WTC11 (cell line): ENCODE data around the gene MYH9.

Source experiments
- TCF7 ChIP-seq: sonication (generic); formaldehyde crosslinking; IDR thresholded peaks from 2 replicates; pipeline ENCODE4 v1.8.0; 2022; ENCODE audit warnings: mild to moderate bottlenecking, low read depth, missing genetic modification reagents, moderate library complexity
- ZNF121 ChIP-seq: sonication (generic); formaldehyde crosslinking; IDR thresholded peaks from 2 replicates; pipeline ENCODE4 v1.8.0; 2023; ENCODE audit warnings: missing genetic modification reagents
- TF ChIP-seq, protein P1 (sequence below): fragments of 250-450 bp; sonication (Bioruptor Pico); IDR thresholded peaks from 2 replicates; pipeline ENCODE4 v1.8.0; 2021; ENCODE audit warnings: mild to moderate bottlenecking
- TF ChIP-seq, protein P2 (sequence below): fragments of 200-600 bp; IDR thresholded peaks from 2 replicates; pipeline ENCODE4 v1.8.0; 2022; ENCODE audit warnings: antibody characterized with exemption
- TF ChIP-seq, protein P3 (sequence below): sonication (generic); formaldehyde crosslinking; IDR thresholded peaks from 2 replicates; pipeline ENCODE4 v1.8.1; 2022; ENCODE audit warnings: mild to moderate bottlenecking, moderate library complexity, missing genetic modification reagents
- TF ChIP-seq, protein P4 (sequence below): sonication (generic); formaldehyde crosslinking; IDR thresholded peaks from 2 replicates; pipeline ENCODE4 v1.8.1; 2022; ENCODE audit warnings: low read depth, mild to moderate bottlenecking, moderate library complexity, missing genetic modification reagents, borderline replicate concordance

DNA sequence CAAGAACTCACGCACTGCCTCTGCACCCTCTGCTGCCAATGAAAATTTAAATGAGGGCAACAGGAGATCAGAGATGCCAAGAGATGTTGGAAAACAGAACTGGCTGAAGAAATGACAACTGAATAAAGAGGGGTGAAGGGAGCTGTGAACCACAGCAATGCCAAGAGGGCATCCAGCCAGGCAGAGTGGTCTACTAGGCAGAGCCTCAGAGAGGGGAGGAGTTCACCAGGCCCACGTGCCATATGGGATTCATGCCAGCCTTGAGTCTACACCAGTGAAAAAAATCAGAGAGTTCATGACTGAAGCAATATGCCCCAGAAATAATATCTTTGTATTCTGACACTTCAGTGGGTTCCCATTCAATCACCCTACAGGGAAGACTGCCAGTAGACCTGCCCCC is 152.8 kb downstream of the MYH9 start:
- TF ChIP-seq, protein P1, sequence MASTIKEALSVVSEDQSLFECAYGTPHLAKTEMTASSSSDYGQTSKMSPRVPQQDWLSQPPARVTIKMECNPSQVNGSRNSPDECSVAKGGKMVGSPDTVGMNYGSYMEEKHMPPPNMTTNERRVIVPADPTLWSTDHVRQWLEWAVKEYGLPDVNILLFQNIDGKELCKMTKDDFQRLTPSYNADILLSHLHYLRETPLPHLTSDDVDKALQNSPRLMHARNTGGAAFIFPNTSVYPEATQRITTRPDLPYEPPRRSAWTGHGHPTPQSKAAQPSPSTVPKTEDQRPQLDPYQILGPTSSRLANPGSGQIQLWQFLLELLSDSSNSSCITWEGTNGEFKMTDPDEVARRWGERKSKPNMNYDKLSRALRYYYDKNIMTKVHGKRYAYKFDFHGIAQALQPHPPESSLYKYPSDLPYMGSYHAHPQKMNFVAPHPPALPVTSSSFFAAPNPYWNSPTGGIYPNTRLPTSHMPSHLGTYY (CRISPR knock-in tag): no peak
- TF ChIP-seq ZNF121 (CRISPR knock-in tag) (no peak), TCF7 (CRISPR knock-in tag) (no peak)
- TF ChIP-seq, protein P2, sequence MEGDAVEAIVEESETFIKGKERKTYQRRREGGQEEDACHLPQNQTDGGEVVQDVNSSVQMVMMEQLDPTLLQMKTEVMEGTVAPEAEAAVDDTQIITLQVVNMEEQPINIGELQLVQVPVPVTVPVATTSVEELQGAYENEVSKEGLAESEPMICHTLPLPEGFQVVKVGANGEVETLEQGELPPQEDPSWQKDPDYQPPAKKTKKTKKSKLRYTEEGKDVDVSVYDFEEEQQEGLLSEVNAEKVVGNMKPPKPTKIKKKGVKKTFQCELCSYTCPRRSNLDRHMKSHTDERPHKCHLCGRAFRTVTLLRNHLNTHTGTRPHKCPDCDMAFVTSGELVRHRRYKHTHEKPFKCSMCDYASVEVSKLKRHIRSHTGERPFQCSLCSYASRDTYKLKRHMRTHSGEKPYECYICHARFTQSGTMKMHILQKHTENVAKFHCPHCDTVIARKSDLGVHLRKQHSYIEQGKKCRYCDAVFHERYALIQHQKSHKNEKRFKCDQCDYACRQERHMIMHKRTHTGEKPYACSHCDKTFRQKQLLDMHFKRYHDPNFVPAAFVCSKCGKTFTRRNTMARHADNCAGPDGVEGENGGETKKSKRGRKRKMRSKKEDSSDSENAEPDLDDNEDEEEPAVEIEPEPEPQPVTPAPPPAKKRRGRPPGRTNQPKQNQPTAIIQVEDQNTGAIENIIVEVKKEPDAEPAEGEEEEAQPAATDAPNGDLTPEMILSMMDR: no peak
- TF ChIP-seq, protein P3, sequence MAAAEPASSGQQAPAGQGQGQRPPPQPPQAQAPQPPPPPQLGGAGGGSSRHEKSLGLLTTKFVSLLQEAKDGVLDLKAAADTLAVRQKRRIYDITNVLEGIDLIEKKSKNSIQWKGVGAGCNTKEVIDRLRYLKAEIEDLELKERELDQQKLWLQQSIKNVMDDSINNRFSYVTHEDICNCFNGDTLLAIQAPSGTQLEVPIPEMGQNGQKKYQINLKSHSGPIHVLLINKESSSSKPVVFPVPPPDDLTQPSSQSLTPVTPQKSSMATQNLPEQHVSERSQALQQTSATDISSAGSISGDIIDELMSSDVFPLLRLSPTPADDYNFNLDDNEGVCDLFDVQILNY: no peak
- TF ChIP-seq, protein P4, sequence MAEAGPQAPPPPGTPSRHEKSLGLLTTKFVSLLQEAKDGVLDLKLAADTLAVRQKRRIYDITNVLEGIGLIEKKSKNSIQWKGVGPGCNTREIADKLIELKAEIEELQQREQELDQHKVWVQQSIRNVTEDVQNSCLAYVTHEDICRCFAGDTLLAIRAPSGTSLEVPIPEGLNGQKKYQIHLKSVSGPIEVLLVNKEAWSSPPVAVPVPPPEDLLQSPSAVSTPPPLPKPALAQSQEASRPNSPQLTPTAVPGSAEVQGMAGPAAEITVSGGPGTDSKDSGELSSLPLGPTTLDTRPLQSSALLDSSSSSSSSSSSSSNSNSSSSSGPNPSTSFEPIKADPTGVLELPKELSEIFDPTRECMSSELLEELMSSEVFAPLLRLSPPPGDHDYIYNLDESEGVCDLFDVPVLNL (CRISPR knock-in tag): no peak
